T-cell (primary cell): Measurements from ENCODE around the gene BRI3. TPM values are rescaled to one million over a fixed set of nuclear protein-coding genes. Genes with fewer than 3 reads are reported as not detected.

Experiments used
- ATAC-seq, 4 experiments: fragments of 200-7000 bp in 3 of 4; fragments of 150-1000 bp in 1 of 4; cut with Tn5 transposase; replicated peaks in 1 of 4; 1 replicate in 3 of 4; 2 replicates in 1 of 4; pipeline ENCODE4 v1.10.0; 2021; ENCODE audit warnings: moderate library complexity in 3 of 4, mild to moderate bottlenecking in 2 of 4, moderate number of reproducible peaks in 1 of 4
- CTCF ChIA-PET, 2 donors: fragments of 300-600 bp; sonication (Branson Sonifier 250); formaldehyde crosslinking; loops; one replicate each; lab custom pipeline; 2022; ENCODE audit warnings: antibody characterized with exemption in 2 of 2; lab: Charles Lee
- POLR2A ChIA-PET, 2 donors: fragments of 300-600 bp; sonication (Branson Sonifier 250); formaldehyde crosslinking; loops; one replicate each; lab custom pipeline; 2022; ENCODE audit warnings: antibody characterized with exemption in 2 of 2; lab: Charles Lee
- DNase-seq, 35 experiments: peaks; one replicate each; pipeline versions ENCODE4 v3.0.0 to v3.0.0-alpha.2; 2013 to 2023
- H3K27ac ChIP-seq: one replicate; pipeline ENCODE4 v1.5.1; 2013; ENCODE audit warnings: low read length
- H3K27me3 ChIP-seq, 2 experiments: replicated peaks in 1 of 2; 1 replicate in 1 of 2; 2 replicates in 1 of 2; pipeline versions ENCODE4 v1.6.1 to v1.7.0; 2013; ENCODE audit warnings: low read length in 1 of 2, mixed read lengths in 1 of 2; ENCODE audit not compliant: control insufficient read depth in 2 of 2, insufficient read depth in 2 of 2; ENCODE audit errors: extremely low read depth in 1 of 2
- H3K36me3 ChIP-seq, 2 donors: 1 replicate in 1 of 2; 2 replicates in 1 of 2; pipeline versions ENCODE4 v1.6.1 to v1.7.0; 2013; ENCODE audit warnings: low read length in 1 of 2; ENCODE audit not compliant: control insufficient read depth in 2 of 2, insufficient read depth in 1 of 2; ENCODE audit errors: extremely low read depth in 1 of 2
- H3K4me1 ChIP-seq, 2 experiments: 1 replicate in 1 of 2; 2 replicates in 1 of 2; pipeline versions ENCODE4 v1.6.1 to v1.7.0; 2013; ENCODE audit warnings: low read length in 2 of 2, mixed read lengths in 1 of 2; ENCODE audit not compliant: insufficient read depth in 2 of 2, control insufficient read depth in 1 of 2; ENCODE audit errors: extremely low read depth in 1 of 2
- H3K4me3 ChIP-seq, 2 donors: 1 replicate in 1 of 2; 2 replicates in 1 of 2; pipeline versions ENCODE4 v1.5.1 to v1.7.0; 2013; ENCODE audit warnings: mild to moderate bottlenecking in 2 of 2, low read length in 1 of 2, moderate library complexity in 1 of 2; ENCODE audit not compliant: control insufficient read depth in 1 of 2; ENCODE audit errors: extremely low read depth in 1 of 2
- H3K9me3 ChIP-seq: 2 replicates; pipeline ENCODE4 v1.7.0; 2013
- H3K27ac Mint-ChIP-seq, 2 donors: one replicate each; pipeline ENCODE4 v1.8.0; 2020 to 2021; ENCODE audit warnings: mild to moderate bottlenecking in 2 of 2, mixed read lengths in 2 of 2
- H3K27me3 Mint-ChIP-seq, 2 donors: one replicate each; pipeline ENCODE4 v1.8.0; 2021 to 2022; ENCODE audit warnings: mixed read lengths in 2 of 2
- H3K36me3 Mint-ChIP-seq: one replicate; pipeline ENCODE4 v1.8.0; 2021; ENCODE audit warnings: mixed read lengths
- H3K4me1 Mint-ChIP-seq, 3 donors: one replicate each; pipeline ENCODE4 v1.8.0; 2020 to 2022; ENCODE audit warnings: mixed read lengths in 3 of 3, mild to moderate bottlenecking in 1 of 3
- H3K4me3 Mint-ChIP-seq, 3 donors: one replicate each; pipeline ENCODE4 v1.8.0; 2020 to 2022; ENCODE audit warnings: mild to moderate bottlenecking in 3 of 3, mixed read lengths in 3 of 3, moderate library complexity in 3 of 3
- H3K9me3 Mint-ChIP-seq, 3 donors: one replicate each; pipeline ENCODE4 v1.8.0; 2020 to 2022; ENCODE audit warnings: mixed read lengths in 3 of 3
- WGBS: methylation state at CpG from one replicate; pipeline ENCODE4 v1.1.5; 2013; ENCODE audit warnings: missing lambda C conversion rate; ENCODE audit not compliant: insufficient coverage; 5-methylcytosine and 5-hydroxymethylcytosine counted together
- total RNA-seq, 35 experiments: library from RNA in 6 of 35; stranded (reverse) in 6 of 35; fragments of 120-200 nt in 1 of 35; gene quantifications; one replicate each; pipeline versions ENCODE4 v1.2.1 to v1.2.4 and lab custom pipeline; 2013 to 2026

Gene BRI3
- total RNA-seq, 5 donors from 2014 or later (not counting 1 experiment from before 2014, with no cell fraction given), result 53.4 to 73.0 (median 61.2) TPM

DNA sequence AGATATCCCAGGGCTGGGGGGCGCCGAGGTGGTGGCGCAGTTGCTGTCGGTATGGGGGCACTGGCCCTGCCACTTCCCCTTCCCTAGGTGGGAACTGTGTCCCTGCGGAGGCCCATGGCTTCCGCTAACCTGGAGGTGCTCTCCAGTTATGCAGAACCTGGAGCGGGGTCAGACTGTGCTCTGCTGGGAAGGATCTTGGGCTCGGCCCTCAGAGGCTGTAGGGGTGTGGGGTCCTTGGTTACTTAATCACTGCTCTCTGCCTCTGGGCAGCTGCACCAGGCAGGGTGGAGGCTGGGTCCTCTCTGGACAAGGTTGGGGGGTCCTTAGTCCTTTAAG, 2.4 kb downstream of the BRI3 start:
- ChIA-PET POLR2A (no interaction called here), CTCF (no interaction called here)
- WGBS, result 93% methylated on average over 6 of the region's 8 CpGs
- peaks cover 31 to 46% (median 41%) of the 10 kb centered on the region in 3 donors for H3K4me1 Mint-ChIP-seq
- Histone ChIP-seq H3K36me3 (peaks cover 0 to 4% of the 10 kb centered on the region in 2 donors), H3K27me3 (no peaks in the 10 kb centered on the region), H3K4me1 (peaks cover 4 to 65% of the 10 kb centered on the region in 2 experiments), H3K9me3 (no peaks in the 10 kb centered on the region), H3K27ac (no peak overlapping the region), H3K4me3 (peak overlapping the region in 1 of 2 donors; percentile 35)
- peak overlapping the region in 2 of 3 donors; percentile 77 to 79 for H3K4me3 Mint-ChIP-seq
- no peaks in the 10 kb centered on the region for H3K27me3 Mint-ChIP-seq
- no peak for ATAC-seq
- DNase-seq, result no peak
- H3K9me3 Mint-ChIP-seq, result no peaks in the 10 kb centered on the region
- no peaks in the 10 kb centered on the region for H3K36me3 Mint-ChIP-seq
- H3K27ac Mint-ChIP-seq, result peak overlapping the region in 1 of 2 donors; percentile 46

DNA sequence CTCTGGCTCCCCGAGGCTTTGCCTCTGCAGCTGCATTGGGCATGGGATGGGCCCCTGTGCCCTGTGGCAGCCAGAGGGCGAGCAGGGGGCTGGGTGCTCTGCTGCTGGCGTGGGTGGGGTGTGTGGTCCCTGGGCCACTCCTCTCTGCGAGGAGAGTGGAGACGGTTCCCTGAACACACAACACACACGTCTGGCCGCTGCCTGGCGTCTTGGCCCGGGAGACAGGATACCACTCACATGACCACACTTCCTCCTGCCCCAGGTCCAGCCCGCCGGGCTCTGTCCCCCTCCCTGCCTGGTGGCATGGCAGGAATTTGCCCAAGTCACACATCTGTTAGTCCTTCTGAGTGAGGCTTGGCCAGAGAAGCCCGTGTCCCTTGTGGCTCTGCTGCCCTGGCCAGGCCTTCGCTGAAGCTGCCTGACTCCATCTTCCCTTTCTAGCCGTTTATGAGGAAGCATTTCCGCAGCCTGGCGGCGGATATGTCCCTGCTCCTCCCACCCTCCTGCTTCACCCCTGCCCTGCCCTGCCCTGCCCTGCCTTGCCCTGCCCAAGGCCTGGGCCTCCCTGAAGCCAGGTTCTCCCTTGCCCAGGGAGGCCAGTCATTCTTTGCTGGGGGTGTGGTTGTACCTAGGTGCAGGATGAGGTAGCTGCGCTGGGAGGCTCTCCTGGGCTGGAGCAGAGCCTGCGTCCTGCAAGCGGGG, 3.0 kb downstream of the BRI3 start:
- WGBS, result 76% methylated on average over 9 of the region's 20 CpGs
- H3K27me3 Mint-ChIP-seq, result no peaks in the 10 kb centered on the region
- H3K4me3 Mint-ChIP-seq, result peak overlapping the region; percentile 49 to 79 (median 77)
- ATAC-seq, result no peak
- Histone ChIP-seq H3K27ac (no peak overlapping the region), H3K36me3 (peaks cover 0 to 4% of the 10 kb centered on the region in 2 donors), H3K9me3 (no peaks in the 10 kb centered on the region), H3K4me1 (peaks cover 4 to 65% of the 10 kb centered on the region in 2 experiments), H3K27me3 (no peaks in the 10 kb centered on the region), H3K4me3 (no peak overlapping the region)
- DNase-seq, result no peak
- H3K9me3 Mint-ChIP-seq, result no peaks in the 10 kb centered on the region
- ChIA-PET POLR2A (no interaction called here), CTCF (no interaction called here)
- H3K4me1 Mint-ChIP-seq, result peaks cover 31 to 46% (median 41%) of the 10 kb centered on the region in 3 donors
- H3K27ac Mint-ChIP-seq, result peak overlapping the region; percentile 46 to 52
- H3K36me3 Mint-ChIP-seq, result no peaks in the 10 kb centered on the region

DNA sequence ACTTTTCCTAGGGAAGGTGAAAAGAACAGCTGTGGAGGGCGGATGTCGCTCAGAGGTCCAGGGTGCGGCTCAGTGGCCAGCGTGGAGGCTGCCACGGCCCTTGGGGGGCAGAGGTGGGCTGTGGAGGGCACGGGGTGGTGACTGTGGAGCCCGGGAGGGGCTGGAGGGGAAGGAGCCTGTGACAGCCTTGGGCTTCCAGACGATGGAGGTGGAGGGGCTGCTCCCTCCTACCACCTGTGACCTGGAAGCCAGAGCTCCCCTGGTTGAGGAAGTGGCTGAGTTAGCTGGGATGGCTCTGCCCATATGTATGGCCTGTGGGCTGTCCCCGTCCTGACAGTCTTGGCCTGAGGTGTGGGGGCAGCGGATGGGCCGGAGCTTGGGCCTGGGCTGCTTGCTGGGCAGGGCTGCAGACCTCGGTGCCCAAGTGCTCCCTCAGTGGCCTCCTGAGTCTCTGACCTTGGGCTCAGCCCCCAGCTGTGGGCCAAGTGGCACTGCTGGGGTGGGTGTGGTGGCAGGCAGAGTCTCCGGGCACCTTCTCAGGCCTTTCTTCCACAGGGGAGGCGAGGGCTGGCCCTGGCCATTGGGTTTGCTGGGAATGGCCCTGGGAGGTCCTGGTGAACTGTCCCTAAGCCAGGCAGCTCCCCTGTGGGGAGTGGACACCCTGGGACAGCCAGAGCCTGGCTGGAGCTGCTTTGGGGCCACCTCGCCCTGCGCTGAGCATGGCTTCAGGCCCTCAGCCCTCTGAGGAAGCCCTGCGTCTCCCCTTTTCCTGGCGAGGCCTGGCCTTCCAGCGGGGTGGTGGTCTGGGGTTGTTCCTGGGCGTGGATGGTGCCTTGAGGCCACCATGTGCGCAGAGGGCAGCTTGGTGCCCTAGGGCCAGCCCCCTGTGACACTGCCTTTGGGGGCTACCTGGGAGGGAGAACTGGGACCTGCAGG, 3.9 kb downstream of the BRI3 start:
- H3K9me3 Mint-ChIP-seq, result no peaks in the 10 kb centered on the region
- no peak for DNase-seq
- peak overlapping the region in 1 of 3 donors; percentile 77 for H3K4me3 Mint-ChIP-seq
- ATAC-seq, result no peak
- Histone ChIP-seq H3K27me3 (no peaks in the 10 kb centered on the region), H3K4me3 (no peak overlapping the region), H3K9me3 (no peaks in the 10 kb centered on the region), H3K36me3 (peaks cover 0 to 4% of the 10 kb centered on the region in 2 donors), H3K27ac (no peak overlapping the region), H3K4me1 (peaks cover 4 to 62% of the 10 kb centered on the region in 2 experiments)
- peaks cover 31 to 44% (median 44%) of the 10 kb centered on the region in 3 donors for H3K4me1 Mint-ChIP-seq
- no peak overlapping the region for H3K27ac Mint-ChIP-seq
- POLR2A ChIA-PET, result interaction anchor here in 1 of 2 donors (0.5 kb wide), 1 partner anchor 35 kb away, joined by 5 read pairs; no protein-coding TSS in a partner anchor
- CTCF ChIA-PET, result no interaction called here
- 92% methylated on average over 16 of the region's 21 CpGs for WGBS
- no peaks in the 10 kb centered on the region for H3K27me3 Mint-ChIP-seq
- H3K36me3 Mint-ChIP-seq, result no peaks in the 10 kb centered on the region

GRCh38 chr7:98286093-98286539, 4.6 kb downstream of the BRI3 start:
- Histone ChIP-seq H3K27ac (no peak overlapping the region), H3K36me3 (peaks cover 0 to 4% of the 10 kb centered on the region in 2 donors), H3K4me3 (no peak overlapping the region), H3K4me1 (peaks cover 4 to 57% of the 10 kb centered on the region in 2 experiments), H3K9me3 (no peaks in the 10 kb centered on the region), H3K27me3 (no peaks in the 10 kb centered on the region)
- H3K27ac Mint-ChIP-seq, result no peak overlapping the region
- no peak overlapping the region for H3K4me3 Mint-ChIP-seq
- H3K27me3 Mint-ChIP-seq, result no peaks in the 10 kb centered on the region
- H3K36me3 Mint-ChIP-seq, result no peaks in the 10 kb centered on the region
- WGBS, result 97% methylated on average over 9 of the region's 14 CpGs
- no peaks in the 10 kb centered on the region for H3K9me3 Mint-ChIP-seq
- no peak for DNase-seq
- ChIA-PET CTCF (no interaction called here), POLR2A (no interaction called here)
- peaks cover 31 to 41% (median 40%) of the 10 kb centered on the region in 3 donors for H3K4me1 Mint-ChIP-seq
- ATAC-seq, result no peak

DNA sequence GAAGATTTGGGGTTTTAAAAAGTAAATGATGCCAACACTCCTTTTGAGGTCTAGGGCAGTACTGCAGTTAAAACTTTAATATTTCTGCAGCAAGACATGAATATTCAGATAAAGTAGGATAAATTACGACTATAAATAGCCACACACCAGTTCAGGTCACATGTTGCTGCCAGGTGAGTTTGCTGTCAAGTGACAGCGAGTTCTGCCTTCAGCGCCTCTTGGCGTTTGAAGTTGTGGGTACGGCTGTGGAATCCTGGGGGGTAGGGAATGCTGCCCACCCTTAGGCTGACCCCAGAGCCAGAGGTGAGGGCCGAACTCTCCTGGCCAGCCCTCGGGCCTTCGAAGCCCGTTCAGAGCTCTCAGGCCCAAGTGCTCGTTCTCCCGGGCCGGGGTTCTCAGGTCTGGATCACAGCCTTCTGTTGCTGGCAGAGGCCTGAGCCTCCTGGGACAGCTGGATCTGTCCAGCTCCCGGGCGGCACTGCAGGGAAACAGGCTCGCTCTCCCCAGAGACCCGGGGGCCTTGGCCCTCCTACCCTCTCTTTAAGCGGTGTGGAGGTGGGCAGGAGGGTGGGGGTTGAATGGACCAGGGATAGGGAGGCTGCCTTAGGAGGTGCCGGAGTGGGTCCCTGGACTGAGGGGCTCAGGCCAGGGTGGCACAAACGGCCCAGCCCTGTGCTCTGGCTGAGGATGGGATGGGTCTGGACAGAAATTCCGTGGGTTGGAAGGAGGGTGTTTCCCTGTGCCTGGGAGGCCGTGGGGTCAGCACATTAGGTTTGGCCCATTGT, 5.4 kb downstream of the BRI3 start:
- DNase-seq, result no peak
- Histone ChIP-seq H3K27me3 (no peaks in the 10 kb centered on the region), H3K36me3 (peaks cover 4% of the 10 kb centered on the region in 2 donors), H3K4me3 (no peak overlapping the region), H3K4me1 (peaks cover 4 to 57% of the 10 kb centered on the region in 2 experiments), H3K9me3 (no peaks in the 10 kb centered on the region), H3K27ac (no peak overlapping the region)
- ChIA-PET POLR2A (no interaction called here), CTCF (no interaction called here)
- no peak overlapping the region for H3K27ac Mint-ChIP-seq
- no peak for ATAC-seq
- H3K4me1 Mint-ChIP-seq, result peaks cover 31 to 41% (median 40%) of the 10 kb centered on the region in 3 donors
- WGBS, result 94% methylated on average over 17 of the region's 21 CpGs
- H3K36me3 Mint-ChIP-seq, result peaks cover 2% of the 10 kb centered on the region
- H3K9me3 Mint-ChIP-seq, result no peaks in the 10 kb centered on the region
- H3K27me3 Mint-ChIP-seq, result no peaks in the 10 kb centered on the region
- H3K4me3 Mint-ChIP-seq, result no peak overlapping the region

- POLR2A ChIA-PET, result no interaction called here
- H3K27ac Mint-ChIP-seq, result no peak overlapping the region
Measured at GRCh38 chr7:98287486-98287959, 6.0 kb downstream of the BRI3 start.

More at GRCh38 chr7:98287486-98287959, 6.0 kb downstream of the BRI3 start:
- H3K9me3 ChIP-seq, result no peaks in the 10 kb centered on the region
- H3K27ac ChIP-seq, result no peak overlapping the region
- whole genome bisulfite sequencing, result 96% methylated on average over 9 of the region's 14 CpGs
- H3K4me3 Mint-ChIP-seq, result no peak overlapping the region
- CTCF ChIA-PET, result no interaction called here
- H3K4me1 Mint-ChIP-seq, result peaks cover 27 to 38% (median 38%) of the 10 kb centered on the region in 3 donors
- H3K27me3 Mint-ChIP-seq, result no peaks in the 10 kb centered on the region
- H3K36me3 ChIP-seq, result peaks cover 4 to 7% of the 10 kb centered on the region in 2 donors
- H3K27me3 ChIP-seq, result no peaks in the 10 kb centered on the region
- H3K36me3 Mint-ChIP-seq, result peaks cover 2% of the 10 kb centered on the region
- no peak overlapping the region for H3K4me3 ChIP-seq
- no peaks in the 10 kb centered on the region for H3K9me3 Mint-ChIP-seq
- DNase-seq, result no peak
- peaks cover 1 to 51% of the 10 kb centered on the region in 2 experiments for H3K4me1 ChIP-seq
- no peak for ATAC-seq
